Measurements from ENCODE around the gene TRPV4.
A peak's percentile ranks its signal among the peaks of the same experiment; 100 is the strongest.

The TRPV4 gene

DNA sequence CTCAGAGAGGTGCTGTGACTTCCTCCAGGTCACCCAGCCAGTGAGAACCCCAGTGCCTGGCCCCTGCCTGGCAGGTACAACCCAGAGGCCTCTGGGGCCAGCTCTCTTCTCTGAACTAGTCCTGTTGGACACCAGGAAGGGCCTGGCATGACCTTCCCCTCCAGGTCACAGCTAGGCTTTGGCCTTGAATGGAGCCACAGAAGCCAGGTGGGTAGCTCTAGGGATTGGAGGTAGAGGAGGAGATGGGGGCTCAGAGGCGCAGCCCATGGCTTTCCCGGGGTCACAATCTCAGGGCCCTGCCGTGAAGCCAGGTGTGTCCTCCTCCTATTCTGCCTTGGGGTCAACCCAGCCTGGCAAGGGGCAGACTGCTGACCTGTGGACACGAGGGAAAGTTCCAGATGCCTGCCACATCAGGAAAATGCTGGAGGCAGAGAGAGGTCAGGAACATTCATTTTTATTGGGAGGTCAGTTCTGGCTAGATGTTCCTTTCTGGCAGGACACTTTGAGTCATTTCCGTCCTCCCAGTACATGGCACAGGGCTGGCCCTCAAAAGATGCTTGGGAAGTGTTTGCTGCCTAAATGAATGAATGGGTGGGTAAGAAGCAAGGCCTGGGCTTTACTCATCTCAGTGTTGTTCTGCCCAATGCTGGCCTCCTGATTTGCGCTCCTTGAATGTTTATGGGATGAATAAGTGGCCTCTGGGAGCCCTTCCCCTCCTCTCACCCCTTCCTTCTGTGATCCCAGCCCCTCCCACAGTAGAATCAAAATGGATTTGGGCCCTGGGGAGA, 94.1 kb downstream of the TRPV4 start:
- DNase-seq, result peak; percentile 81

DNA sequence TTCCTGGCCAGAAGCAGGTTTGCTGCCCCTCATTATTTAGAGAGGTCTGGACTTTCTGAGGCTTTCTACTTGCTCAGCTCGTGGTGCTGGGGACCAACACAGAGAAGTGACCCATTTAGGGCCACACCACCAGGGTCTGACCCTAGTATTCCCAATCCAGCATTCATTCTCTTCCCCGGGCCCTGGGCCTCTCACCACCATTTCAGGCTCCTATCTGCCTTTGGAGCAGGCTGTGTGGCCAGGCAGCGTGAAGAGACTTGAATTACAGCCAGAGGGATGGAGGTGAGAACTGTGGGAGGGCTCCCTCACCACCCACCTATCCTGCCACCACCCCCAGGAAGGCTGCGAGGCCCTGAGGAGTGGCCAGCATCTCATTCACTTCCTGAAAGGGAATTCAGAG, 95.0 kb downstream of the TRPV4 start:
- DNase-seq, result no peak

DNA sequence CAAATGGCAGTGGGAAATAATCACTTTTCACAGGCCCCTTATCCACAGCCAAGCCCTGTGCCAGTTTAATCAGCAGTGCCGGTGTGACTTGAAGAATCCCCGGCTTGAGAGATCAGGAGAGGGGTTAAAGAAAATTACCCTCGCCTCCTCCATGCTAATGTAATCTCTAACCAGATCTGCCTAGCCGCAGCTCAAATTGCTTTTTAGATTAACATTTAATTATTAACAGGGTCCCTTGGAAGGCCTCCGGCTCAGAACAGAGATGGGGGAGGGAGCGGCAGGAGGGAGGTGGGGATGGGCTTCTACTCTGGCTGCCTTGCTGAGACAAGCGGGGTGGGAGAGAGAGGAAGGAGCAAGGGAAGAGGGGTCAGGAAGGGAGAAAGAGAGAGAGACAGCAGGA, 95.6 kb downstream of the TRPV4 start:
- DNase-seq, result no peak

DNA sequence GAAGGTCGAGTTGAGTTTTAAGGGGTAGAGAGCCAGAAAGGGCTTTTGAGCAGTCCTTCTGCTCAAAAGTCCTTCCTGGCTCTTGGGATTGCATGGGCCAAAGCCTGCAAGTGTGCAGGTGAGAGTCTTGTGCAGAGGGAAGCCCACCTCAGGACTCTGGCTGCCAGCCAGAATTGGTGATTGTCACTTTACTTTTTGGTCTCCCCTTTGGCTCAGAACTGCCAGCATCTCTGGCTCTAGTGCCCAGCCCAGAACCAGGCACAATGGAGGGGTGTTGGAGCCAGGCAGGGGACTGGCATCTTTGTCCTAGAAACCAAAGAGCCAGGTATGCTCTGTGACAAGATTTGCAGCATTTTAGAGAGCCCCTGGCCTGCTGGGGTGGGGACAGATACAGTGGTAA, 96.1 kb downstream of the TRPV4 start:
- no peak for DNase-seq

DNA sequence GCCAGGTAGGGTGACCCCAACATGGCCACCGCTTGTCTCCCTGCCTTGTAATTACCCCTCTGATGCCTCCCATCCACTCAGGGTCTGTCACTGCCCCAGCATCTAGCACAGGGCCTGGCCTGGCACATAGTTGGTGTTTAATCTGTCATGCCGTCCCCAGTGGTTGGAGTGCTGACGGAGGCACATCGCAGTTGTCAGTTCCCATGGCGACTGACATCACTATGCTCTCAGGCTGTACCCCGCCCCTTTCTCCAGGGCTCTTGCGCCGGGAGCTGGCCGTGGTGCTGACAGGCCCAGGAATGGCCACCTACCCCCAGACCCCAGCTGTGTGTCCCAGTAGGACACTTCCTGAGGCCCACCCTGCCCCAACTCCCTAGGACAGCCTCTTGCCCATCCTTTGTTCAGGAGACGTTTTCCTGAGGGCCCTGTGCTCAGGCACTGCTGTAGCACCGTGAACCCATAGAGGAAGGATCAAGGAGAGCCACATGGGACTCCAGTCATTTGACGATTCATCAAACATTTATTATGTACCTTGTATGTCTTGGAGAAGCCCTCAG, 96.6 kb downstream of the TRPV4 start:
- peak; percentile 41 for DNase-seq

DNA sequence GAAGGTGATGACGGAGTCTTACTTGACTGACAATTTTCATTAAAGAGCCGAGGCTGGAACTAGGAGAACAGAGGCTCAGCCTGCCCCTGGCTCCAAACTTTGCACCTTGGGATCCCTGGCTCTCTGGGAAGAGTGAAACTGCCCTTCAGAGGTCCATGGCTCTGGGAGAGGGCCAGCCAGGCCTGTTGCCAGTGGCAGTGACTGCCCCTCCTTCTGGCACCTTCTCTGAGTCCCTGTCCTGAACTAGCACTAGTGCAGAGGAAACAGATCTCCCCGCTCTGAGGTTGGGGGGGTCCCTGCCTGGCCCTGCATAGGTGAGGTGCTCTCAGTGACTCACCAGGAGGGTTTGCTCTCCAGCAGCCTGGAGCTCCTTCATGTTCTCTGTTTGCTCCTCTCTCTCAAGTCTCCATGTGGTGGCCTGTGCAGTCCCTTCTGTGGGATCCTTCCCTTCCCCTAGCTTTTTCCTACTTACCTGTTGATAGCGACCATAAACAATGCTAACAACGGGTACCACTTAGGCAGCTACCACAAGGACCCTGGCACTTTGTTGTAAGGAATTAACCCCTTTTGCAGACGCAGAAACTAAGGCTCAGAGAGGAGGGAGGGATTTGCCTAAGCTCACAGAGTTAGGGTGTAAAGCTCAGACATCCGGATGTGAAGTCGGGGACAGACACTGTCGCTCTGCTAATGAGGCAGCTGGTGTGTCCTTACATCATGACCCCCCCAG, 97.2 kb downstream of the TRPV4 start:
- DNase-seq, result no peak

DNA sequence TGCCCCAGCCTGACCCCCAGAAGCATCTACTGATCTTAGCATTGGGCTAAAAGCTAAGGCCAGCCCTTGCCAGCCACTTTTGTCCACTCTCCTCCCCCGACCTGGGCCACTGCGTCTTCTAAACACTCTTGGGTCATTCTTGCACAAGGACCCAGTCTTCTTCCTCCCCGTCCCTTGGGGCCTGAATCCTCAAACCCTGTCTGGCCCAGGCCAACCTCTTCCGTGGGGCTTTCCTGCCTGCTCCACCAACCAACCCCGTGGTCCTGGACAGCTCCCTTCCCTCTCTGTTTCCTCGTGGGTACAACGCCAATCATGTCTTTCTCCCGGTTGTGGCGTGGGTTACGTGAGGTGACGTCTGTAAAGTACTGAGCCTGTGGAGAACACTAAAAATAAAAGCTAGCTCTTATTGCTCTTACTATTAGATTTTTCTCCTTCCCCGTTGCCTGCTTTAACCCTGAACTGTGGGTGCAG, 98.1 kb downstream of the TRPV4 start:
- DNase-seq, result no peak

DNA sequence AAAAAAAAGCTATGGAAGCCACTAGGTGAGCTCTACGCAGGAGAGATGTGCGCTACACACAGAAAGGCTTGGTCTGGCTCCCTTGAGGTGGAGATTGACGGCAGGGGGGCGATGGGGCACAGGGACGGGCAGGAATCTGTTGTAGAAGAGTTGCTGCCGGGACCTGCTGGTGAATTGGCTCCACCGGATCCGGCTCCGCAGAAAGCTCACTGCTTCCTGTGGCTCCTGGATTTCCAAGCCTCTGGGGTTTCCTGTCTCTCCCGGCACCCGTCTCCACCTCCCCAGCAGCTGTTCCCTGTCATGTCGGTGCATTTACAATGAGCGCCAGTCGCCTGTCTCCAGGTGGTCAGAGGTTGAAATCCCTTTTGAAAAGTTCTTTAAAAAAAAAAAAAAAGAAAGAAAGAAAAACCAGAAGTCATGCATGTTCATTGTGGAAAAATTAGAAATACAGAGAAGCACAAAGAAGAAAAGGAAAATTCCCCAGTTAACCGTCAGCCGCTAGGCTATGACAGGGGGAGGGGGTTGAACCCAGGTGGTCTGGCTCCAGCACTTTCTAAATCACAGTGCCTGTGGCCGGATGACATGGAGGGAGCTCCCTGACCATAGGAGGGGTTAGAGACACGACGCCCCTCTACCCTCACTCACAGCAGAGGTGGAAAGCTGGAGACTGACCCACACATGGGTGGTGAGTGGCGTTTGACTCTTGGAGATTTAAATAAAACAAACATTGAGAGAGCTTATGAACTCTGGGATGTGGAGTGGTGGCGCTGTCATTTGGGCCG, 98.8 kb downstream of the TRPV4 start:
- DNase-seq, result peak; percentile 39

Measured in HCEC 1CT (cell line).